HL-60 (cell line): ENCODE results near the gene C1orf105.

Source experiments
- POLR2AphosphoS5 ChIP-seq: IDR thresholded peaks from 2 replicates; pipeline ENCODE4 v1.6.1; 2012; ENCODE audit warnings: low read depth
- TF ChIP-seq, protein P1 (sequence below): IDR thresholded peaks from one replicate; pipeline ENCODE4 v1.5.1; 2011; ENCODE audit warnings: low read length, control low read depth, inconsistent platforms; ENCODE audit not compliant: insufficient read depth

DNA sequence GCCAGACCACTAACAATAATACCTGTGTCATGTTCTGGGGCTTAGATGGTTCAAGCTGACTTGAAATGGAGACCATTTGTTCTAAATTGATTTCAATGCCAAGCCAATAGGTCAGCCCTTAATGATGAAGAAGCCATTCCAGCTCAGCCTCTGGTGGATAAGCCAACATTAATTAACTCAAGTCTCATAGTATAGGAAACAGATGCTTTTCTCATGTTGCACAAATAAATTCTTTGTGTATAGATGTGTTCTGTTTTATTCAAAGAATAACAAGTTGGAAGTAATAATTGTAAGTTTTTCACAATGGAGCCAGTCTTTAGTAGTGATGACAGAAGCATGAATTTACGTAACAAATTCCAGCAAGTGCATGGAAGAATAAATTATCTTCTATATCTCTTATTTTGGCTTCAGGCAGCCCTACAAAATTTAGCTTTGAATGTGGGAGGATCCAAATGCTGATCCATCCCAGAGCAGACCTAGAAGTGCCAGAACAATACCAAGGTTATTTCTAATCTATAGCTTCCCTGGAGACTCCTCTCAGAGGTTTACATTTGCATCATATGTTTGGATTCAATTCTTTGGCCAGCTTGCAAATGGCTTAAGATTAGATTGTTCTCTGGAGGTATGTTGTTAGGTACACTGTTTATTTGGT lies 42.2 kb upstream of the C1orf105 start:
- TF ChIP-seq, protein P1, sequence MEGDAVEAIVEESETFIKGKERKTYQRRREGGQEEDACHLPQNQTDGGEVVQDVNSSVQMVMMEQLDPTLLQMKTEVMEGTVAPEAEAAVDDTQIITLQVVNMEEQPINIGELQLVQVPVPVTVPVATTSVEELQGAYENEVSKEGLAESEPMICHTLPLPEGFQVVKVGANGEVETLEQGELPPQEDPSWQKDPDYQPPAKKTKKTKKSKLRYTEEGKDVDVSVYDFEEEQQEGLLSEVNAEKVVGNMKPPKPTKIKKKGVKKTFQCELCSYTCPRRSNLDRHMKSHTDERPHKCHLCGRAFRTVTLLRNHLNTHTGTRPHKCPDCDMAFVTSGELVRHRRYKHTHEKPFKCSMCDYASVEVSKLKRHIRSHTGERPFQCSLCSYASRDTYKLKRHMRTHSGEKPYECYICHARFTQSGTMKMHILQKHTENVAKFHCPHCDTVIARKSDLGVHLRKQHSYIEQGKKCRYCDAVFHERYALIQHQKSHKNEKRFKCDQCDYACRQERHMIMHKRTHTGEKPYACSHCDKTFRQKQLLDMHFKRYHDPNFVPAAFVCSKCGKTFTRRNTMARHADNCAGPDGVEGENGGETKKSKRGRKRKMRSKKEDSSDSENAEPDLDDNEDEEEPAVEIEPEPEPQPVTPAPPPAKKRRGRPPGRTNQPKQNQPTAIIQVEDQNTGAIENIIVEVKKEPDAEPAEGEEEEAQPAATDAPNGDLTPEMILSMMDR = no peak
- no peak for TF ChIP-seq POLR2AphosphoS5
